Nephron (organoid): Measurements from ENCODE around the gene JPH2.
A peak's percentile ranks its signal among the peaks of the same experiment; 100 is the strongest.

Experiments used
- H3K27ac Mint-ChIP-seq, 3 experiments: 2 replicates each; pipeline ENCODE4 v1.8.0; 2020; ENCODE audit warnings: mixed read lengths in 3 of 3, mild to moderate bottlenecking in 2 of 3, moderate library complexity in 1 of 3
- H3K27me3 Mint-ChIP-seq: 2 replicates; pipeline ENCODE4 v1.8.0; 2021; ENCODE audit warnings: low read depth, mild to moderate bottlenecking, moderate library complexity, mixed read lengths
- H3K36me3 Mint-ChIP-seq: 2 replicates; pipeline ENCODE4 v1.8.0; 2020; ENCODE audit warnings: low read depth, mixed read lengths
- H3K4me1 Mint-ChIP-seq: 2 replicates; pipeline ENCODE4 v1.8.0; 2020; ENCODE audit warnings: mixed read lengths
- H3K4me3 Mint-ChIP-seq, 3 experiments: 2 replicates each; pipeline ENCODE4 v1.8.0; 2020; ENCODE audit warnings: mild to moderate bottlenecking in 3 of 3, mixed read lengths in 3 of 3, moderate library complexity in 2 of 3
- H3K9me3 Mint-ChIP-seq: 2 replicates; pipeline ENCODE4 v1.8.0; 2020; ENCODE audit warnings: mixed read lengths
- CTCF ChIP-seq, 3 experiments: fragments of 200-600 bp; sonication (generic); IDR thresholded peaks; one replicate each; pipeline ENCODE4 v1.5.0; 2021; ENCODE audit warnings: antibody characterized with exemption in 3 of 3; ENCODE audit not compliant: unreplicated experiment in 3 of 3

JPH2 gene

GRCh38 chr20:44204832-44205215 is 17.8 kb upstream of the JPH2 start:
- H3K27me3 Mint-ChIP-seq: no peaks in the 10 kb centered on the region
- peaks cover 44% of the 10 kb centered on the region for H3K4me1 Mint-ChIP-seq
- no peak overlapping the region for H3K4me3 Mint-ChIP-seq
- H3K36me3 Mint-ChIP-seq: peaks cover 39% of the 10 kb centered on the region
- no peak overlapping the region for H3K27ac Mint-ChIP-seq
- TF ChIP-seq CTCF (IDR thresholded peaks at IDR 0.05; ENCODE audit: unreplicated experiment in 3 of 3): no peak
- no peaks in the 10 kb centered on the region for H3K9me3 Mint-ChIP-seq

GRCh38 chr20:44204156-44204831 is 17.3 kb upstream of the JPH2 start:
- H3K27ac Mint-ChIP-seq: peak overlapping the region in 2 of 3 experiments; percentile 33 to 63

GRCh38 chr20:44203161-44203560 is 16.2 kb upstream of the JPH2 start:
- no peak for TF ChIP-seq CTCF (IDR thresholded peaks at IDR 0.05; ENCODE audit: unreplicated experiment in 3 of 3)
- H3K27ac Mint-ChIP-seq: peak overlapping the region in 1 of 3 experiments; percentile 63
- peaks cover 28% of the 10 kb centered on the region for H3K4me1 Mint-ChIP-seq
- no peaks in the 10 kb centered on the region for H3K27me3 Mint-ChIP-seq
- H3K36me3 Mint-ChIP-seq: peaks cover 49% of the 10 kb centered on the region
- H3K4me3 Mint-ChIP-seq: no peak overlapping the region
- H3K9me3 Mint-ChIP-seq: no peaks in the 10 kb centered on the region

More at GRCh38 chr20:44204156-44204831, 17.3 kb upstream of the JPH2 start:
- peaks cover 39% of the 10 kb centered on the region for H3K4me1 Mint-ChIP-seq
- H3K4me3 Mint-ChIP-seq: no peak overlapping the region
- H3K9me3 Mint-ChIP-seq: no peaks in the 10 kb centered on the region
- no peaks in the 10 kb centered on the region for H3K27me3 Mint-ChIP-seq
- H3K36me3 Mint-ChIP-seq: peaks cover 45% of the 10 kb centered on the region
- no peak for TF ChIP-seq CTCF (IDR thresholded peaks at IDR 0.05; ENCODE audit: unreplicated experiment in 3 of 3)

DNA sequence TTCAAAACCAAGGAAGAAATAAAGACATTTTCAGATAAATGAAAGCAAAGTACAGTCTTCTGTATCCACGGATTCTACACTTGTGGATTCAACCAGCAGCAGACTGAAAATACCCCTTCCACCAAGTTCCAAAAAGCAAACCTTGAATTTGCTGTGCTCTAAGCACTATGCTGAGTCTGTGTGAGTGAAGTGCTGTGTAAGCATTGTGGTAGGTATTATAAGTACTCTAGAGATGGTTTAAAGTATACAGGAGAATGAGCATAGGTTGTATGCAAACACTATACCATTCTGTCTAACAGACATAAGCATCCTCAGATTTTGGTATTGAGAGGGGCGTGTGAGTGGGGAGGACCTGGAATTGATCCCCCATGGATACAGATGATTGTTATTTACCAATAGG is 14.0 kb upstream of the JPH2 start:
- Mint-ChIP-seq H3K4me3 (no peak overlapping the region), H3K27ac (no peak overlapping the region), H3K36me3 (peaks cover 64% of the 10 kb centered on the region), H3K9me3 (no peaks in the 10 kb centered on the region), H3K27me3 (no peaks in the 10 kb centered on the region), H3K4me1 (peaks cover 12% of the 10 kb centered on the region)
- no peak for TF ChIP-seq CTCF (IDR thresholded peaks at IDR 0.05; ENCODE audit: unreplicated experiment in 3 of 3)

- Mint-ChIP-seq H3K9me3 (no peaks in the 10 kb centered on the region), H3K27me3 (no peaks in the 10 kb centered on the region), H3K27ac (no peak overlapping the region), H3K4me3 (no peak overlapping the region), H3K36me3 (peaks cover 67% of the 10 kb centered on the region), H3K4me1 (peaks cover 12% of the 10 kb centered on the region)
- TF ChIP-seq CTCF (IDR thresholded peaks at IDR 0.05; ENCODE audit: unreplicated experiment in 3 of 3): no peak
These were observed 13.4 kb upstream of the JPH2 start for GRCh38 chr20:44200371-44200770.

DNA sequence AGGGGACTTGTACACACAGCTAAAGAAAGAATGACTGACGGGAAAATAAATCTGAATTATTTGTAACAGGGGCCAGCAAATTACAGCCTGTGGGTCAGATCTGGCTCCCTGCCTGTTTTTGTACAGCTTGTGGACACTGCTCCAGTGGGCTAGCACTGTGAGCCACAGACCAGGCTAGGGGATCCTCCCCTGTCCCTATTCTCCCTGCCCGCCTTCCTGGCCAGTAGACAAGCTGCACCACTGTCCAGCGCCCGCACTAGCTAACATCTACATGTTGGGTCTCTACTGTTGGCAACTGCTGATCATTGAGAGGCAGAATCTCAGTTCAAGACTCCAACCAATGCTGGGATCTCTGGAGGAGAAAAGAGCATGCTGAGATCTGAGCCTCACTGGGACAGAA is 12.9 kb upstream of the JPH2 start:
- Mint-ChIP-seq H3K4me3 (no peak overlapping the region), H3K36me3 (peaks cover 67% of the 10 kb centered on the region), H3K4me1 (peaks cover 12% of the 10 kb centered on the region), H3K27me3 (no peaks in the 10 kb centered on the region), H3K27ac (no peak overlapping the region), H3K9me3 (no peaks in the 10 kb centered on the region)
- no peak for TF ChIP-seq CTCF (IDR thresholded peaks at IDR 0.05; ENCODE audit: unreplicated experiment in 3 of 3)
